ENCODE data around the gene EGLN3. TPM values are rescaled to one million over a fixed set of nuclear protein-coding genes. Genes with fewer than 3 reads are reported as not detected.
"Not testable (repeated sequence)": the region's sequence is repeated elsewhere in the genome, so short reads cannot be mapped to it uniquely, and the experiment has no call there.

Gene EGLN3
- 10 to 100 TPM; 18.2 to 19.3 (median 18.7) TPM for polyA plus RNA-seq (ENCODE audit: insufficient read length in 3 of 3)
- long read RNA-seq, donor 1, partial matches to known transcripts = 0 of 6 reads
- long read RNA-seq, donor 1, other reads (novel, unspliced or antisense) = 0 of 6 reads
- long read RNA-seq, donor 2, partial matches to known transcripts = 0 of 5 reads
- long read RNA-seq, donor 2, other reads (novel, unspliced or antisense) = 0 of 5 reads
- long read RNA-seq, donor 3, transcript EGLN3-201 (5 exons, 2,709 nt) = major isoform, 5 of 7 reads
- long read RNA-seq, donor 3, partial matches to known transcripts = 0 of 7 reads
- long read RNA-seq, donor 3, other reads (novel, unspliced or antisense) = 0 of 7 reads
- long read RNA-seq, donor 4, partial matches to known transcripts = 25 of 31 reads
- long read RNA-seq, donor 4, other reads (novel, unspliced or antisense) = 0 of 31 reads
- long read RNA-seq, donor 5 = 0 reads
- long read RNA-seq, donor 6, partial matches to known transcripts = 0 of 5 reads
- long read RNA-seq, donor 6, other reads (novel, unspliced or antisense) = 0 of 5 reads
- long read RNA-seq, donor 7, transcript EGLN3-205 (1 exons, 2,849 nt) = major isoform, 5 of 10 reads
- long read RNA-seq, donor 7, partial matches to known transcripts = 0 of 10 reads
- long read RNA-seq, donor 7, other reads (novel, unspliced or antisense) = 0 of 10 reads
- long read RNA-seq, donor 8 = 0 reads
- long read RNA-seq, donor 9, partial matches to known transcripts = 0 of 4 reads
- long read RNA-seq, donor 9, other reads (novel, unspliced or antisense) = 0 of 4 reads
- long read RNA-seq, donor 10, partial matches to known transcripts = 7 of 12 reads
- long read RNA-seq, donor 10, other reads (novel, unspliced or antisense) = 0 of 12 reads
- long read RNA-seq, donor 11, transcript EGLN3-201 (5 exons, 2,709 nt) = major isoform, 5 of 6 reads
- long read RNA-seq, donor 11, partial matches to known transcripts = 0 of 6 reads
- long read RNA-seq, donor 11, other reads (novel, unspliced or antisense) = 0 of 6 reads
- long read RNA-seq, donor 12, partial matches to known transcripts = 0 of 3 reads
- long read RNA-seq, donor 12, other reads (novel, unspliced or antisense) = 0 of 3 reads
- long read RNA-seq, donor 13 = 0 reads
- long read RNA-seq, donor 14, transcript EGLN3-201 (5 exons, 2,709 nt) = major isoform, 5 of 8 reads
- long read RNA-seq, donor 14, partial matches to known transcripts = 0 of 8 reads
- long read RNA-seq, donor 14, other reads (novel, unspliced or antisense) = 0 of 8 reads
- long read RNA-seq, donor 15, partial matches to known transcripts = 0 of 7 reads
- long read RNA-seq, donor 15, other reads (novel, unspliced or antisense) = 0 of 7 reads
- long read RNA-seq, donor 16, transcript EGLN3-201 (5 exons, 2,709 nt) = major isoform, 13 of 17 reads
- long read RNA-seq, donor 16, partial matches to known transcripts = 0 of 17 reads
- long read RNA-seq, donor 16, other reads (novel, unspliced or antisense) = 0 of 17 reads

GRCh38 chr14:33950320-33951182 is at the start of gene EGLN3:
Gene EGLN3, minus strand, starts transcription at chr14:33951074. Its CDS starts 322 bp downstream, at chr14:33950752.
- DNase-seq (ENCODE audit: extremely low read depth in 1 of 11, low read depth in 9 of 11, low spot score in 4 of 11) = peak in 9 of 11 donors; percentile 67 to 80 (median 78)

- no peak for DNase-seq (ENCODE audit: extremely low read depth in 1 of 11, low read depth in 9 of 11, low spot score in 4 of 11)
Measured at GRCh38 chr14:34000396-34000795, 49.5 kb upstream of the EGLN3 start.

GRCh38 chr14:33999771-34000291 is 49.0 kb upstream of the EGLN3 start:
- no peak for DNase-seq (ENCODE audit: extremely low read depth in 1 of 11, low read depth in 9 of 11, low spot score in 4 of 11)

GRCh38 chr14:33997611-33998010 is 46.7 kb upstream of the EGLN3 start:
- DNase-seq (ENCODE audit: extremely low read depth in 1 of 11, low read depth in 9 of 11, low spot score in 4 of 11) = no peak

- no peak for DNase-seq (ENCODE audit: extremely low read depth in 1 of 11, low read depth in 9 of 11, low spot score in 4 of 11)
Measured at GRCh38 chr14:33996462-33996861, 45.6 kb upstream of the EGLN3 start.

- no peak for DNase-seq (ENCODE audit: extremely low read depth in 1 of 11, low read depth in 9 of 11, low spot score in 4 of 11)
Measured at GRCh38 chr14:33993246-33993645, 42.4 kb upstream of the EGLN3 start.

- DNase-seq (ENCODE audit: extremely low read depth in 1 of 11, low read depth in 9 of 11, low spot score in 4 of 11) = no peak
Measured at GRCh38 chr14:33992274-33993007, 41.6 kb upstream of the EGLN3 start.

- no peak for DNase-seq (ENCODE audit: extremely low read depth in 1 of 11, low read depth in 9 of 11, low spot score in 4 of 11)
Measured at GRCh38 chr14:33990790-33991189, 39.9 kb upstream of the EGLN3 start.

- no peak for DNase-seq (ENCODE audit: extremely low read depth in 1 of 11, low read depth in 9 of 11, low spot score in 4 of 11)
Measured at GRCh38 chr14:33987565-33988080, 36.7 kb upstream of the EGLN3 start.

- DNase-seq (ENCODE audit: extremely low read depth in 1 of 11, low read depth in 9 of 11, low spot score in 4 of 11) = no peak
Measured at GRCh38 chr14:33986804-33987203, 35.9 kb upstream of the EGLN3 start.

GRCh38 chr14:33985242-33985641 is 34.4 kb upstream of the EGLN3 start:
- DNase-seq (ENCODE audit: extremely low read depth in 1 of 11, low read depth in 9 of 11, low spot score in 4 of 11) = no peak

GRCh38 chr14:33979613-33980276 is 28.9 kb upstream of the EGLN3 start:
- no peak for DNase-seq (ENCODE audit: extremely low read depth in 1 of 11, low read depth in 9 of 11, low spot score in 4 of 11)

GRCh38 chr14:33978892-33979612 is 28.2 kb upstream of the EGLN3 start:
- no peak for DNase-seq (ENCODE audit: extremely low read depth in 1 of 11, low read depth in 9 of 11, low spot score in 4 of 11)

- no peak for DNase-seq (ENCODE audit: extremely low read depth in 1 of 11, low read depth in 9 of 11, low spot score in 4 of 11)
Measured at GRCh38 chr14:33972583-33973081, 21.8 kb upstream of the EGLN3 start.

- DNase-seq (ENCODE audit: extremely low read depth in 1 of 11, low read depth in 9 of 11, low spot score in 4 of 11) = not testable (repeated sequence)
Measured at GRCh38 chr14:33969846-33970245, 19.0 kb upstream of the EGLN3 start.
